HG03432 (cell line): ENCODE data around the gene NEDD4L.

Source experiments
- ATAC-seq: cut with Tn5 transposase; IDR thresholded peaks from one replicate; pipeline ENCODE4 v1.9.1; 2021; ENCODE audit warnings: mild to moderate bottlenecking, moderate library complexity; ENCODE audit not compliant: unreplicated experiment

NEDD4L gene

DNA sequence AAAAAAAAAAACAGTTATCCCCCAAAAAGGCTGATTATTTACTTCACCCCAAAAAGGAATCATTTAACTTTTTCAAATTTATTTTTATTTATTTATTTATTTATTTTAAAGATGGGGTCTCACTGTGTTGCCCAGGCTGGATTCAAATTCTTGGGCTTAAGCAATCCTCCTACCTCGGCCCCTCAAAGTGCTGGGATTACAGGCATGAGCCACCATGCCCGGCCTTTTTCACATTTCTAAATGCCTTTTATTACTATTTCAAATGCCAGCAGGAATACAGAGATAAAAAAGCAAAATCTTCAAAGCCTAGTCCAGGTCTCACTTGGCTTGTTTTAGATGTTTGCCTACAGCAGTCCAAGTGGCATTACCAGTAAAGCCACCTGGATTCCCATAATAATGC is 345.7 kb downstream of the NEDD4L start:
- no peak for ATAC-seq

DNA sequence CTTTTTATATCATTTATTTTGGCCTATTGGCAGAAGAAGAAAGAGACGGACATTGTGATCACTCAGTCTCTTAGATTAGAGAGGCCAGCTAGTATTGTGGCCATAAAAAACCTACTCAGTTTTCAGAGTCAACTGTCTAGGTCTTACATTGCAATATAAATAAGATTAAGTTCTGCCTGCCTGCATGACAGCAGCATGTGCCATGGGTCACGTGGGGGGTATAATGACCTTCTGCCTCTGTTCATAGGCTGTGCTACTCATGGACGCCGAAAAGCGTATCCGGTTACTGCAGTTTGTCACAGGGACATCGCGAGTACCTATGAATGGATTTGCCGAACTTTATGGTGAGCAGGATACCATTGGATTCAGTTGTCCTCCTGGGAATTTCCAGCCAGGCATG is 346.4 kb downstream of the NEDD4L start:
- ATAC-seq: no peak

DNA sequence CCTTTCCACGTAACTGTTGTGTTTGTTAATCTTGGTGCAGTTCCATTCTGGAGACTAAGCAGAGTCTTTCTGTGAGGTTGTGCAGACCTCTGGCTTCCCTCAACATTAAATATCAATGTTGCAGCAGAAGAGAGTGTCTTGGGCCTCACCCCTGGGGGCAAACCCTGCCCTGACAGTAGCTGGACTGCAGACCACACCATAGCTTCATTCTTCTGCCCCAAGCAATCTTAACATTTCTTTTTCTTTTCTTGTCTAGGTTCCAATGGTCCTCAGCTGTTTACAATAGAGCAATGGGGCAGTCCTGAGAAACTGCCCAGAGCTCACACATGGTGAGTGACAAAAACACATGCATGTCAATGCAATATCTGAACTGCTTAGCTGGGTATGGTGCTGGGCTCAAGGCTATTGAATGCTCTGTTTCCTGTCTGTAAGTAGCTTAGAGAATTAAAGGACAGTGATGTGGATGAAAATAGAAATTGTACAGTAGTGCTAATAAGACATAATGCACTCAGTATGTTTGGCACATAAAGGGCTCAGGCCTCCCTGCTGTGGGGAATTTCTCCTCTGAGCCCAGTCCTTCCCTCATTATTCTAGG is 347.3 kb downstream of the NEDD4L start:
- no peak for ATAC-seq

DNA sequence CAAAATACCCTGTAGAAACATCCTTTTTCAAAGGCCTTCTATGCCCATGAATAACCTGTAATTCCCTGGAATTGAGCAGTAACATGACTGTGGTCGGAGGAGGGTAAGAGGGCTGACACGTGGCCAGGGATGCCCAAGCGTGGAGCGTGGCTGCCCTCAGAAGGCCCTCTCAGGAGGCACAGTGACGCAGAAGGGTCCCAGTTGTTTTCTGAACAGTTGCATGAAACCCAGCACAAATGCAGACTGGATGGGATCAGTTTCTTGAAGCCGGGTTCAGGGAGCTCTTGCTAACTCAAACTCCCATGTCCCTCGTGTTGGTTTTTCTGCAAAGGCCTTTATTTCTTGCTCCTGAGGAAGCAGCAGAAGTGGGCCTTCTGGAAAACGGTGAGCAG is 347.9 kb downstream of the NEDD4L start:
- ATAC-seq: no peak

DNA sequence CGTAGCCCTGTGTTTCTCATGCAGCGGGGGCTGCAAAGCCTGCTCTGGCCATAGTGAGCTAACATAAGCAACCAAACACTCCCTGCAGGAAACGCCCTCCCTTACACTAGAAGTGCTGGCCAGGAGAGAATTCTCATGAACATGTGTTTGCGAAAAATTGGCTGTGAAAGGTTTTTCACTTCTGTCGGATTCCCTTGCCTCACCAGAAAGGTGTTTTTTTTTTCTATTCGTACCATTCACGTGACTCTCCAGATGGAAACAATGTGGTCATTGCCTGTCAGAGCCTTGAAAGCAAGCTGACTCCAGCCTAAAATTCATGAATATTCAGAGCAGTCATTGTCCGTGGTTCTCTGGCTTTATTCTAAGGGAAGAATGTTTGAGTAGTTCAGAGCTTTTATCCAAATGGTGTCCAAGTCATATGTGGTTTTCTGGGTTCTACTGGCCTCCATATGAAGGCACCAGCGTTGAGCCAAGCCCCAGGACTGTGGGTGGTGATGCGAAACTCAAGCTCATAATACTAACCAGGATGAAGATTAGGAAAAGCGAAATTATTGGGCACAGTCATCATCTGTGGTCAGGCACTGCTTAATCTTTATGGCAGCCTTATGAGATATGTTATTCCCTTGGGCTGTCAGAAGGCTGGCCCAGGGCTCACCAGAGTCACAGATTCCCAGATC is 348.4 kb downstream of the NEDD4L start:
- no peak for ATAC-seq

DNA sequence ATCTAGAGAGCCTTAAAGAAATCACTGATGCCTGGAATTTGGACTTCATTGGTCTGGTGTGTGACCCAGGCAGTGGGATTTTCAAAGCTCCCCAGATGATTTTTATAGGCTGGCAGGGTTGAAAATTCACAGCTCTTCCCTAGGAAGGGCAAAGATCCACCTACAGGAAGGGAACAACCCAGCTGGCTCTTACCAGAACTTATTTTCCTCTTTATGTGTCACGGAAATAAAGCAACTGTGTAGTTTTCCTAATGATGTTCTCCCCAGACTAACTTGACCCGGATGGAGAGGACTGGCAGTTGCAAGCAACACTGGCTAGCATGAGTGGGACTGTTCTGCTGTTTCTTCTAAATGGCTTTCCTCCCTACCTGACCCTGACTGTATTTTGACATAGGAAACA is 349.3 kb downstream of the NEDD4L start:
- no peak for ATAC-seq

DNA sequence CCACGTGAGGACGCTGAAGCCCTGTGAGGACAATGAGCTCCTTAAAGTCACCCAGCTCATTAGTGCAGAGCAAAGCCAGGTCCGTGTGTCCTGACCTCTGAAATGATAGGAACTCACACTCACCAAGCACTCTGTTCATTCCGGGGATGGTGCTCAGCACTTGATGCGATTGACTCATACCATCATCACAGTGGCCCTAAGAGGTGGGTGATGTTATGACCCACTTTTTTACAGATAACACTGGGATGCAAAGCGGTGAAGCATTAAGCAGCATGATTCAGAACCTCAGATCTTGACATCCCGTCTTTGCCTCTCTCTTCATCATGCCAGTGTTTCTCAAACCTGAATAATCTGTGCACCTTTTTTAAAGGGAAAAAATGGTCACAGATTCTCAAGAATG is 350.0 kb downstream of the NEDD4L start:
- no peak for ATAC-seq

DNA sequence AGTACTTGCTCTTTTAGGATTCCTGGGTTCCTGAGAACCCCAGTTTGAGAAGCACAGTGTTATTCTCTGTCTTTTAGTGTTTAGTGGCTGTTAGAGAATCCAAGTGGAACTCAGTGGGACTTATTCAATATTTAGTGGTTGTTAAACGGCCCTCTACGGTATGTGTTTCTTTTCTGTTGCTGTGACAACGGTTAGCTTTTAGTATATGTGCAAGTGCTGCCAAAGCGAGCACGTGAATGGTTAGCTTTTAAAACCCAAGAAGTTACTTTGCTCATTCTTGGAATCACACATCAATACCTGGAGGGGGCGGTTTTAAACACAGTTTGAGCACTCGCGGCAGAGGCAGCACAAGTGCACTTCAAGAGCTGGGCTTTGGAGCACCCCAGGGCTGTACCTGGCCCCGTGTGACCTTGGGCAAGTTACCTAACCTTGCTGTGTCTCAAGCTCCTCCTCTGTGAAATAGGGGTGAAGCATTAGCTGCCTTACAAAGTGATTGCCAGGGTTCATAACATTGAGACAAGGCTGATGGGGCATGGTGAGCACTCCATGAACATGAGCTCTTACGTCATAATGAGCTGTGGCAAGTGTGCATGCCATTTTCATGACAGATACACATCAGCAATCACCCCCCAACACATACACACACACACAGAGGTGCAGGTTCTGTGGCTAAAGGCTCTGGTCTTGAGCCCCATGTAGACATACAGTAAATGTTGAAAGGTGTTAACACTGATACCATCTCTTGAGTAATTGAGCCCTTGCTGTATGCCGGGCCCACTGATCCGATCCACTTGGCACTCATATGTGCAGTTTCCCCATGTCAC is 350.8 kb downstream of the NEDD4L start:
- ATAC-seq: no peak

DNA sequence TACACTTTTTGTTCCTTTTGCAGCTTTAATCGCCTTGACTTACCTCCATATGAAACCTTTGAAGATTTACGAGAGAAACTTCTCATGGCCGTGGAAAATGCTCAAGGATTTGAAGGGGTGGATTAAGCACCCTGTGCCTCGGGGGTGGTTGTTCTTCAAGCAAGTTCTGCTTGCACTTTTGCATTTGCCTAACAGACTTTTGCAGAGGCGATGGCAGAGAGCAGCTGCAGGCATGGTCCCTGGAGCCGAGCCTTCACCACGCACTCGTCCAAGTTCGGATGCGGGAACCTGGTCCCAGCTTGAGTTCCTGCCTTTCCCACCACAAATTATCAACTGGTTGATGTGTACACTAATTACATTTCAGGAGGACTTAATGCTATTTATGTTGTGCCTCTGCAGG is 352.1 kb downstream of the NEDD4L start:
- ATAC-seq: no peak

DNA sequence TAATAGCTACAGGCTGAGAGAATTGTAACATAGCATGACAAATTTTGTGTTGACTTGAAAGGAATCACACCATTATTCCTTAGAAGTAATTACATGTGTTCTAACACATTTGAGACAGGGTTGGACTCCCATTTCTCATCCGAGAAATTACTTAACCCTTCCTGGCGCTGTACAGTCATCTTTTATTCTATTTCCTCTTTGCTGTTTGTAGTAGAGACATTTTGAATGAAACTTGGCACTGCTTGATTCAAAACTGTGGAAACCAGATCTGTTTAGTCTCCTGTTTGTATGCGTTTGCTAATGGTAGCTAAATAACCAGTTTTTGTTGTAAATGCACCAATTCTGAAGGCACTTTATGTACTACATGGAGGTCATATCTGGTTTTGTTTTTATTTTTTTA is 352.9 kb downstream of the NEDD4L start:
- no peak for ATAC-seq

DNA sequence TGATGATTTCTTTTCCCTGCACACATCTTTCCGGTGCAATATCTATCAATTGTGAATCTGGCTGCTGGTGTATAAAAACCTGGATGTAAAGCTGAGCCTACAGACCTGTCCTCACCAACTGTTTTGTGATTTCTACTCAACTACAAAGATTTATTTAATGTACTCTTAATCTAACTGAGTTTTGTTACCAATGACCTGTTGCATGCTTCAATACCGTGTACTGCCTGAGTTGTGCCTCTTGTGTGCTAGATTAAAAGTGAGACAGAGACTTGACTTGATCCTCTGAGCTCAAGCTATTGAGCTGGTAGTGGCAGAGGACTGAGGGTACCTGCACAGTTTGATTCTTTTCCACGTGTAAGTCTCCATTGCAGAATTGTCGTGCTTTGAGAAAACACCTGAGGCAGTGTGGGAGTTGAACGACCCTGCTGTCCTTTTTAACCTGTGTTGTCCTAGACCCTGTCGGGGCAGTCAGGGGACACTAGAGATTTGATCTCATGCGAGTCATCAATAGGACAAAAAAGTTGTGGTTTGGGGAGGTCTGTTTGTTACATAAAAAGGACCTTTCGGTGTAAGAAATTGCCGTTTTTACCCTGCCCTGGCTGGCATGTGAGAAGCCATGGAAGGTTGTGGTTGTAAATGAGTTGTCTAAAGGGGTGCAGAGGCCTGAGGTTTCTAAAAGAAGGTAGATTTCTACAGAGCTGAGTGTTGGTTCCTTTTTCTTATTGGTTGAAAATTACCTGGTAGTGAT is 353.5 kb downstream of the NEDD4L start:
- no peak for ATAC-seq

DNA sequence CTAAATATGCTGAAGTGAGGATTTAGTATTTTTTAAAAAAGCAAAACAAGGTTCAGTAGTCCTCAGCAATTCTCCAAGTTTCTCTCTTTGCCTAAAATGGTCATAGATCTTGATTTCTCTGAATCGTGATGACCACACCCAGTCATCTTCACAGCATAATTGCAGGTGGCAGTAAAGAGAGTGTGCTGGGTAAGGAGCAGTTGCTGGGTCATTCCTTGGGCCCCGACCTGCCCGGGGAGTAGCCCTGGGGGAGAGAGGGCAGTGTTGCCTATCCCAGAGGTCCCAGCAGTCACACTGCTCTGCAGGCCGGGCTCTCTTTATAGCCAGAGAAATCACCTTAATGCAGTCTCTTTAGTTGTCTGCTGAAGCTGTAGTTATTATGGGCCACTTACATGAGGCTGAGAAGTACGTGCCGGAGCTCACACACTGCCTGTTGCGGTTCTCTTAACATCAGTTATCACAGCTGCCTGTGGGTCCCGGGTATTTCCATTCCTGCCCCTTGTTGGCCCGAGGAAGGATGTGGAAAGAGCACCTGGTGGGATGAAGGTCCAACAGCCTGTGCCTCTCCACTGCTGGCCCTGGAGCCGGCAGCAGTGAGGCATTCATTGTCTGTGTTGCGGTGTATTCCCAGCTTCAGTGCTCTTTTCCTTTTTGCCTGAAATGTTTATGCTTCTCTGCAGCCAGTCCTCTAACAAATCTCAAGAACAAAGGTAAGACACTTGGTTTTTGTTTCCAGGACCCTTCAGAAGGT is 354.8 kb downstream of the NEDD4L start:
- ATAC-seq: no peak

DNA sequence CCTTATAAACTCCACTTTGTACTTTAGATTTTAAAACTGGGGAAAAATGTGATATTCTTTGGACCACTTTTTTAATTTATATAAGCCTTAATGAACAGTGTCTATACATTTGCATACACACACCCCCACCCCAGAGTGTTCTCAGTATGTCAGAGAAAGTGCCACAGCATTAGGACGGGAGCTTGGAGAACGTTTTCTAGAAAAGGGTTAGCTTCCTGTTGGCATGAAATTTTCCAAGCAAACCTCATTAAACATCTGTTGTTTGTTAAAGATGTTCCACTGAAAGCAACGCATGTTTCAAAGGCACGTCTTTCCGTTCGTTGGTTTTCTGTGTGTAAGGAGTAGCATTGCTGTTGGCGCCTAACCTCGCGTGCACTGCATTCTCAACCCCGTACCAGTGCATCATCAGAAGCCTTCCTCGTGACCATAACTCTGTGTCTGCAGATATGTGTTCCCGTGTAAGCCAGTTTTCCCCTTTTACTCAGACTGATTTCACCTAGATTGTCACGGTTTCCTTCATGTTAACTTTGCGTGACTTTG is 356.4 kb downstream of the NEDD4L start:
- ATAC-seq: no peak

DNA sequence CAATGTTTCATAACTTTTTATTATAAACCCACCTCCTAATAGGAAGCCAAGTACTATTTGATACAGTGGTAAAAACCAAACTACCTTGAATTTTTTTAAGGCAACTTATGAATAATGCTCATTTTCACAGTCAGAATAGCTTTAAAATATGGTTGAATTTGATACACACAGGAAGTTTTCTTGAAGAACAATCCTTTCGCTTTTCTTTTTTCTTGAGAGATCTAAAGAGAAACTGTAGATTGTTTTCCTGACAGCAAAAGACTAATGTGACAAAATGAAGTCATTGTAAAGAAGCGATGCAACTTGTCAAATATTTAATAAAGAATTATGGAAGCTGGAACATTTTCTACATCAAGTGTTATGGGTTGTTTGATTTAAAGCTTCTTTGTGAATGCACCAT is 357.2 kb downstream of the NEDD4L start:
- ATAC-seq: no peak

DNA sequence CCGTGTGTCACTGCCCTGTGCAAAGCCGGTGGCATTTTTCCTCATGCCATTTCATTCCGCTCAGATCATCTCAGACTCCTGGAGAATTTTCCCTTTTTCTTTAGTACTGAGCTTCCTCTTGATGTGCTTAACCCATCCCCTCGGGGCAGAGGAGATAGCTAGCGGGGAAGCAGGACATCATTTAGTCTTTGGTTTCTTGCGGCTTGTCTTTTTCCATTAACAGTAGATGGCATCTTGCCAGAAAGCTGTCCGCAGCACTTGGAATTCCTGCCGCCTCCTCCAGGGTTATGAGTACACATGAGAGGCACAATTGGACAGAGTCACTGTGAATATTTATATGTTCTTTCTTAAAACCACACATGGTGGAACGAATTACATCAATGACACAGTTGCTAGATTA is 358.2 kb downstream of the NEDD4L start:
- no peak for ATAC-seq

DNA sequence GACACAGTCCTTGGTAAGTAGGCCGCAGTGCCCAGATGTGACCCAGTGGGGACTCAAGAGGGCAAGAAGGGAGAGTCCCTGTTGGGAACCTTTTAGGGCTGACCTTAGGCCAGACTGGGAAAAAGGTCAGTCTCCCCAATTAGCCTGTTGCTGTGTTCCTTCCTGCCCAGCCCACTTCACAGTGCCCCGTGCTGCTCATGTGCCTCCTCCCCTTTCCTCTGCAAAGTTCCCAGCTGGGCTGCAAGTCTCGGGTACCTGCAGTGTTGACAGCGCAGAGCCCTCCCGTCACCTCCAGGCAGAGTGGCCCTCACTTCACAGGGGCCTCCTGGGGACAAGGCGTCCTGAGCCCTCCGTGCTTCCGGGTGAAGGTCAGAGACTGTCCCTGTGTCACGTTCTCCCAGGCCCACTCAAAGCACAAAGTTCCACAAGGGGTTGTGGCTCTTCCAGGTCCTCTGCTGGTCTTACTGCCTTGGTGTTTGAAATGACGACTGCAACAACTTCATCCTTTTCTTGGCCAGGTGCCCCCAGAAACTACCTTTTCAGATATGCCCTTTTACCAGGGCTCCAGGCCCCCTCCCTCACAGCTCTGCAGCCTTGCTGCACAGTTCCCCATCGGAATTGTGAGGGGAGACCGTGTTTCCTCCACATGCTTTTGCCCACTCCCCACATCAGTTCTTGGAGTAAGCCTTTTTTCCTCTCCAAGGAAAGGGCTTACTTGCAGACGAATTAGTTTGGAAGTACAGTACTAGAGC is 359.1 kb downstream of the NEDD4L start:
- no peak for ATAC-seq

DNA sequence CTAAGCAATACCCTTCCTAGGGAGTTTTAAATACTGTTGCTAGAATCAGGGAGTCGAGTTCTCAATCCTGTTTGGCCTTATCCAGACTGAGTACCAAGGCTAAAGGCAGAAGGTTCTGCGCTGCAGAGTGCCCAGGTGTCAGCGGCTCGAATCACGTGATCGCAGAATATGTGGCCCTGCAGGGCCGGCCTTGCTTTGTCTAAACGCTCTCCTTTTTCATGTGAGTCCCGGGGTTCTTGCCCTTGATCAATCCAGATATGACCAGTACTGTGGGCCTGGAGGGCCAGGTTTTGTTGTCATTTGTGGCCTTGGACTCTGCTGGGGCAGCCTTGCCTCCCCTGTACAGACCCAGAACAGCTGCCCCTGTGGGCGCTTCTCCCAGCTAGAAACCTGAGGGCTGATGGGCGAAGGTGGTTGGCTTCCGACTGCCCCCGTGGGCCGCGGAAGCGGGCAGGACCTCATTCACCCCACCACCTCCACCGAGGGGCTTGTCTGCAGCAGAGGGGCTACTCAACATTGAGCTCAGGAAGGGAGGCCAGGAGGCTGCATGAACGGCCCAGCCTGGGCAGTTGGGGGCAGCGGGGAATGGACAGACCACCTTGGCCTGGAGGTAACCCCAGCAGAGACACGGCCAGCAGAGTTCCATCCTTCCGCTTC is 359.9 kb downstream of the NEDD4L start:
- no peak for ATAC-seq

DNA sequence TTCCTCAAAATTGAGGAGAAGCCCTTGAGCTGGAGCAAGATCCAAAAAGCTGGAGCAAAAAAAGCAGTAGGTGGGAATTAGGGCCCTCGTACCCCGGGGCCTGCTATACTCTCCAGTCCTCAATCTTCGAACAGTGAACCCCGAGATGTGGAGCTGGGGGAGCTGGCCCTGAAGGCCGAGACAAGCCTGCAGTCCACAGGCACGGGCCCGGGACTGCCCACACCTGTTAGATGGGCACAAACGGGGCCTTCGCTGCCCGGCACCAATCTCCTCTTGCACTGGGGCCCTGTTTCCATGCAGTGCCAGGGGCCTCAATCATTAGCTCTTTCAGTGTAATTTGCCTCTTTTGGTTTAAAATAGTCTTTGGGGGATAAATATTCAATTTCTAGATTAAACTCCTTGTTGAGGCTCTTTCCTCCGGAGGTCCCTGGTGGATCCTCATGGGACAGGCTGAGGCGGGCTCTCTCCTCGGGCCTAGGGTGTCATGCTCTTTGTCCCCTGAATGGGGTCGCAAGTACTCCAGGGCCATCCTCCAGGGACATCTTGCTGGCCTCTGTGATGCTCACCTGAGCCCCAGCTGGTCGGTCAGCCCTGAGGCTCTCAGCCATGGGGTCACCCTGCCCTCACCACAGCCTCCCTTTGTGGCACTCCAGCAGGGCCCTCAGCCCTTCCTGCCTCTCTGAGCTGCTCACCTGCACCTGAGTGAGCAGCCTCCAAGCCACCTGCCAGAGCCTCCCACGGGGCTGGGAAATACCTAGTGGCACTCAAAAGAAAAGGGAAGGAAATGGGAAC is 361.3 kb downstream of the NEDD4L start:
- no peak for ATAC-seq

DNA sequence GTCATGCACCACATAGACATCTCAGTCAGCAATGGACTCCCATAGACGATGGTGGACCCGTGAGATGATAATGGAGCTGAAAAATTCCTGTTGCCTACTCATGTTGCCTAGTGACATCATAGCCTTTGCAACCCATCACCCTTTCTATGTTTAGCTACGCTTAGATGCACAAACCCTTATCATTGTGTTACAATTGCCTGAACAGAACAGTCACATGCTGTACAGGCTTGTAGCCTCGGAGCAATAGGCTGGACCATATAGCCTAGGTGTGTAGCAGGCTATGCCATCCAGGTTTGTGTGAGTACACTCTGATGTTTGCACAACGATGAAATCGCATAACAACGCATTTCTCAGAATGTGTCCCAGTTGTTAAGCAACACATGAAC is 363.2 kb downstream of the NEDD4L start:
- ATAC-seq: no peak
